Progenitor cell of endocrine pancreas (in vitro differentiated cells): ENCODE results near the gene XRCC6. TPM values are rescaled to one million over a fixed set of nuclear protein-coding genes. Genes with fewer than 3 reads are reported as not detected.

Source experiments
- DNase-seq: peaks from one replicate; pipeline ENCODE4 v3.0.0; 2021; ENCODE audit warnings: low spot score; ENCODE audit not compliant: unreplicated experiment
- H3K27ac Mint-ChIP-seq: 2 replicates; pipeline ENCODE4 v1.8.0; 2021; ENCODE audit warnings: mild to moderate bottlenecking, moderate library complexity, mixed read lengths
- H3K27me3 Mint-ChIP-seq: 2 replicates; pipeline ENCODE4 v1.8.0; 2021; ENCODE audit warnings: mixed read lengths
- H3K36me3 Mint-ChIP-seq: 2 replicates; pipeline ENCODE4 v1.8.0; 2022; ENCODE audit warnings: mixed read lengths; ENCODE audit not compliant: insufficient read depth
- H3K4me1 Mint-ChIP-seq: 2 replicates; pipeline ENCODE4 v1.8.0; 2021; ENCODE audit warnings: low read depth, mixed read lengths
- H3K4me3 Mint-ChIP-seq: 2 replicates; pipeline ENCODE4 v1.8.0; 2021; ENCODE audit warnings: low read depth, mild to moderate bottlenecking, moderate library complexity, mixed read lengths
- H3K9me3 Mint-ChIP-seq: 2 replicates; pipeline ENCODE4 v1.8.0; 2021; ENCODE audit warnings: low read depth, mixed read lengths
- CTCF ChIP-seq: fragments of 200-600 bp; sonication (generic); IDR thresholded peaks from one replicate; pipeline ENCODE4 v1.5.0; 2021; ENCODE audit warnings: antibody characterized with exemption, mild to moderate bottlenecking; ENCODE audit not compliant: unreplicated experiment
- total RNA-seq: library from RNA; stranded (reverse); gene quantifications from 2 replicates; pipeline ENCODE4 v1.2.1, GENCODE V29; 2021

The XRCC6 gene
- total RNA-seq, 1 donor from 2014 or later = 272 TPM

- no peak for TF ChIP-seq CTCF
- H3K9me3 Mint-ChIP-seq = no peaks in the 10 kb centered on the region
- no peak for DNase-seq
- H3K4me1 Mint-ChIP-seq = no peaks in the 10 kb centered on the region
- no peak overlapping the region for H3K4me3 Mint-ChIP-seq
- H3K27ac Mint-ChIP-seq = no peak overlapping the region
- no peaks in the 10 kb centered on the region for H3K27me3 Mint-ChIP-seq
- H3K36me3 Mint-ChIP-seq = peaks cover 3% of the 10 kb centered on the region
Observed at GRCh38 chr22:41612603-41613306, 8.3 kb upstream of the XRCC6 start.

GRCh38 chr22:41613456-41613855 is 7.6 kb upstream of the XRCC6 start:
- Mint-ChIP-seq H3K9me3 (no peaks in the 10 kb centered on the region), H3K27me3 (no peaks in the 10 kb centered on the region), H3K27ac (no peak overlapping the region), H3K4me1 (no peaks in the 10 kb centered on the region), H3K36me3 (peaks cover 1% of the 10 kb centered on the region), H3K4me3 (no peak overlapping the region)
- DNase-seq = no peak
- TF ChIP-seq CTCF = no peak

DNA sequence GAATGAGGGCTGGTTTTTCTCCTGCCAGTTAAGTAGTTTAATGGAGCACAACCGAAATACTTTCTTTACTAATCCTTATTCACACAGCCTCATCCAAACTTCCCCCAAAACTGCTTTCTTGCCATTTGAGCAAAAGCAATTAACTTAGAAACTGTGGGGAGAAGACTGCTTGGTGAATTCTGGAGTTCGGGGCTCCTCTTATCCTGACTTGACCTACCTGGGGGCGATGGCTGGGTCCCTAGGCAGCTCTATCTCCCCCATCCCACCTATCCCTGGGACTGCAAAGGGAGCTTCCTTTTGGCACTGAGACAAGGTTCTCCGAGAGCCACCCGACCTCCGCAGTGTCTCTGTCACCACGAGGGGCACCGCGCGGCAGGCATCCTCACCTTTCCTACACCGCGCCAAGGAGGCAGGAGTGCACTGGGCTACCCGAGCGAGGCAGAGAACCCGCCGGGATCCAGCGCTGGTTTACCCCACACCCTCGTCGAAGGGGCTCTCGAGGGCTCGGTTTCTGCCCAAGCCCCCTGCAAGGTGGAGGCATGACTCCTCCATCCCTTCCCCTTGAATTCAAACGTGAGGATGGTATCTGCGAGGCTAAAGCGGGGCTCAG is 1.0 kb upstream of the XRCC6 start:
- Mint-ChIP-seq H3K4me1 (peaks cover 22% of the 10 kb centered on the region), H3K27ac (peak overlapping the region; percentile 99), H3K36me3 (peaks cover 9% of the 10 kb centered on the region), H3K9me3 (no peaks in the 10 kb centered on the region), H3K27me3 (no peaks in the 10 kb centered on the region), H3K4me3 (peak overlapping the region; percentile 97)
- DNase-seq = peak; percentile 32
- TF ChIP-seq CTCF = no peak

DNA sequence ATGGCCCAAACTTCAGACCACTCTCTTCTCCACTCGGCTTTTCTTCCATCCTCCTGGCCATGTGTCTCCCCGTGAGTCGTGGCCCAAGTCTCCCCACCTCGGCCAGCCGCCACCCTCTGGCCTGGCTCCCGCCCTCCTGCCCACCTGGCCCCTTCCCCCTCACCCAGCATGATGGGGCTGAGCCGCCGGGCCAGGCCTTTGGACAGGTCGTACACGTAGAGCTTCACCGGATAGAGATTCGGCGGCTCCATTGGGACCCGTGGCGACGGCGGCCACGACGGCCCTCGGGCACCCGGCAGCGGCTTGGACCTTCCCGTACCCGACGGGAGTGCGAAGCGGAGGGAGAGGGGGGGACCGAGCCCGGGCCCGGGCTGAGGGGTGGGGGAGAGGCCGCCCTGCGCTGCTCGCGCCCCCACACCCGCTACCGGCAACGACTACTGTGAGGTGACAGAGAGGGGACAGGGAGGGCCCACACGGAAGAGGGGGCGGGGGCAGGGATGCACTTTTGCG is 451 bp upstream of the XRCC6 start, which contains the start of gene DESI1:
TSS of gene DESI1 (minus strand) at position 455 of the 510 bp plus-strand sequence. CDS start at position 251, 204 bp downstream.
- Mint-ChIP-seq H3K9me3 (no peaks in the 10 kb centered on the region), H3K36me3 (peaks cover 9% of the 10 kb centered on the region), H3K27ac (peak within 1 kb of the TSS; percentile 99), H3K4me1 (peaks cover 22% of the 10 kb centered on the region), H3K27me3 (no peaks in the 10 kb centered on the region), H3K4me3 (peak within 1 kb of the TSS; percentile 97)
- no peak for TF ChIP-seq CTCF
- no peak for DNase-seq

- Mint-ChIP-seq H3K4me1 (peaks cover 22% of the 10 kb centered on the region), H3K27me3 (no peaks in the 10 kb centered on the region), H3K27ac (peak overlapping the region; percentile 99), H3K4me3 (peak overlapping the region; percentile 97), H3K36me3 (peaks cover 11% of the 10 kb centered on the region), H3K9me3 (no peaks in the 10 kb centered on the region)
- TF ChIP-seq CTCF = no peak
- no peak for DNase-seq
Observed at GRCh38 chr22:41621911-41622179, 750 bp downstream of the XRCC6 start.
